Urinary bladder (tissue), 4 donors: ENCODE measurements around the gene SOCS4. TPM values are rescaled to one million over a fixed set of nuclear protein-coding genes. Genes with fewer than 3 reads are reported as not detected.
A peak's percentile ranks its signal among the peaks of the same experiment; 100 is the strongest.

Source experiments
- DNase-seq: peaks from one replicate; pipeline ENCODE4 v3.0.0-alpha.2; 2015; ENCODE audit errors: extremely low spot score
- H3K27ac ChIP-seq: one replicate; pipeline ENCODE4 v1.5.1; 2013; ENCODE audit warnings: low read depth, mild to moderate bottlenecking, moderate library complexity
- H3K36me3 ChIP-seq: one replicate; pipeline ENCODE4 v1.6.1; 2013; ENCODE audit warnings: mild to moderate bottlenecking, moderate library complexity; ENCODE audit not compliant: insufficient read depth
- H3K4me1 ChIP-seq: one replicate; pipeline ENCODE4 v1.6.1; 2013; ENCODE audit warnings: mild to moderate bottlenecking, moderate library complexity; ENCODE audit not compliant: insufficient read depth
- H3K4me3 ChIP-seq: one replicate; pipeline ENCODE4 v1.5.1; 2013; ENCODE audit warnings: low read depth, low read length
- WGBS: extraction: QIAGEN DNeasy Blood & Tissue Kit; methylation state at CpG from one replicate; pipeline ENCODE4 v1.1.7; 2013; 5-methylcytosine and 5-hydroxymethylcytosine counted together
- polyA plus RNA-seq: library from polyadenylated mRNA; stranded (reverse); fragments of 200-250 nt; gene quantifications from one replicate; pipeline ENCODE4 v1.2.3, GENCODE V29; 2013
- total RNA-seq: library from RNA; depleted of rRNA; stranded (reverse); fragments of >200 nt; gene quantifications from one replicate; pipeline ENCODE4 v1.2.3, GENCODE V29; 2014
- donor health status: healthy with polysubstance abuse.
- donor health status: healthy.

The SOCS4 gene
- total and polyA plus RNA-seq, 2 donors, result 7.8 to 32.9 TPM

GRCh38 chr14:55085060-55085660, 58.1 kb downstream of the SOCS4 start:
- Histone ChIP-seq H3K36me3 (no peaks in the 10 kb centered on the region), H3K4me1 (no peaks in the 10 kb centered on the region), H3K4me3 (no peak overlapping the region), H3K27ac (no peak overlapping the region)
- no peak for DNase-seq
- WGBS, result 55% methylated on average over 4 of the region's 4 CpGs

- Histone ChIP-seq H3K4me1 (no peaks in the 10 kb centered on the region), H3K36me3 (no peaks in the 10 kb centered on the region), H3K4me3 (no peak overlapping the region), H3K27ac (no peak overlapping the region)
- no peak for DNase-seq
- 87% methylated on average over 9 of the region's 9 CpGs for WGBS
Measured at GRCh38 chr14:55086938-55087337, 59.9 kb downstream of the SOCS4 start.

- H3K4me3 ChIP-seq, result no peak overlapping the region
- H3K4me1 ChIP-seq, result no peaks in the 10 kb centered on the region
- no peak overlapping the region for H3K27ac ChIP-seq
- H3K36me3 ChIP-seq, result no peaks in the 10 kb centered on the region
- DNase-seq, result no peak
Measured at GRCh38 chr14:55088356-55088755, 61.3 kb downstream of the SOCS4 start.

GRCh38 chr14:55092341-55092740, 65.3 kb downstream of the SOCS4 start:
- Histone ChIP-seq H3K4me3 (no peak overlapping the region), H3K4me1 (no peaks in the 10 kb centered on the region), H3K27ac (no peak overlapping the region), H3K36me3 (no peaks in the 10 kb centered on the region)
- DNase-seq, result no peak
- WGBS, result 62% methylated on average over 4 of the region's 4 CpGs

GRCh38 chr14:55094292-55095157, 67.5 kb downstream of the SOCS4 start:
- H3K4me1 ChIP-seq, result no peaks in the 10 kb centered on the region
- no peak for DNase-seq
- H3K27ac ChIP-seq, result no peak overlapping the region
- 78% methylated on average over 9 of the region's 9 CpGs for WGBS
- no peak overlapping the region for H3K4me3 ChIP-seq
- no peaks in the 10 kb centered on the region for H3K36me3 ChIP-seq

GRCh38 chr14:55097881-55098560, 71.0 kb downstream of the SOCS4 start:
- H3K36me3 ChIP-seq, result no peaks in the 10 kb centered on the region
- DNase-seq, result no peak
- no peak overlapping the region for H3K4me3 ChIP-seq
- H3K4me1 ChIP-seq, result no peaks in the 10 kb centered on the region
- WGBS, result 78% methylated on average over 5 of the region's 5 CpGs
- H3K27ac ChIP-seq, result no peak overlapping the region

GRCh38 chr14:55098561-55098898, 71.5 kb downstream of the SOCS4 start:
- Histone ChIP-seq H3K36me3 (no peaks in the 10 kb centered on the region), H3K4me1 (no peaks in the 10 kb centered on the region), H3K4me3 (no peak overlapping the region), H3K27ac (peak overlapping the region; percentile 39)
- 98% methylated on average over 1 of the region's 1 CpG for WGBS
- DNase-seq, result no peak

Other genes with a start within 250 kb of the SOCS4 start
- 5.8 TPM for gene GCH1, start 124.4 kb upstream of the SOCS4 start, total RNA-seq
- 5.2 TPM for gene GCH1, start 124.4 kb upstream of the SOCS4 start, polyA plus RNA-seq
- 14.1 TPM for gene WDHD1, start 137 bp upstream of the SOCS4 start, total RNA-seq
- 2.0 TPM for gene WDHD1, start 137 bp upstream of the SOCS4 start, polyA plus RNA-seq
- gene MAPK1IP1L, start 24.4 kb downstream of the SOCS4 start, total RNA-seq, result 38.3 TPM
- gene MAPK1IP1L, start 24.4 kb downstream of the SOCS4 start, polyA plus RNA-seq, result 56.1 TPM
- gene LGALS3, start 102.0 kb downstream of the SOCS4 start, total RNA-seq, result 81.3 TPM
- gene LGALS3, start 102.0 kb downstream of the SOCS4 start, polyA plus RNA-seq, result 427 TPM
- 23.4 TPM for gene DLGAP5, start 164.3 kb downstream of the SOCS4 start, total RNA-seq
- 0.19 TPM for gene DLGAP5, start 164.3 kb downstream of the SOCS4 start, polyA plus RNA-seq
- gene FBXO34, start 244.2 kb downstream of the SOCS4 start, total RNA-seq, result 39.0 TPM
- gene FBXO34, start 244.2 kb downstream of the SOCS4 start, polyA plus RNA-seq, result 12.1 TPM